AG09309 (cell line): ENCODE data around the gene ITPR2.
"Not testable (repeated sequence)": the region's sequence is repeated elsewhere in the genome, so short reads cannot be mapped to it uniquely, and the experiment has no call there.

Experiments
- DNase-seq: peaks from one replicate; pipeline ENCODE4 v3.0.0-alpha.2; 2010; ENCODE audit warnings: low read depth
- H3K4me3 ChIP-seq: 2 replicates; pipeline ENCODE4 v1.5.1; 2011; ENCODE audit warnings: mild to moderate bottlenecking, low read depth, low read length, moderate library complexity; ENCODE audit not compliant: control insufficient read depth
- CTCF ChIP-seq: IDR thresholded peaks from 2 replicates; pipeline ENCODE4 v1.5.1; 2011; ENCODE audit warnings: mild to moderate bottlenecking, low read depth, low read length, inconsistent platforms; ENCODE audit not compliant: insufficient read depth, control insufficient read depth; ENCODE audit errors: missing control alignments

Gene ITPR2

DNA sequence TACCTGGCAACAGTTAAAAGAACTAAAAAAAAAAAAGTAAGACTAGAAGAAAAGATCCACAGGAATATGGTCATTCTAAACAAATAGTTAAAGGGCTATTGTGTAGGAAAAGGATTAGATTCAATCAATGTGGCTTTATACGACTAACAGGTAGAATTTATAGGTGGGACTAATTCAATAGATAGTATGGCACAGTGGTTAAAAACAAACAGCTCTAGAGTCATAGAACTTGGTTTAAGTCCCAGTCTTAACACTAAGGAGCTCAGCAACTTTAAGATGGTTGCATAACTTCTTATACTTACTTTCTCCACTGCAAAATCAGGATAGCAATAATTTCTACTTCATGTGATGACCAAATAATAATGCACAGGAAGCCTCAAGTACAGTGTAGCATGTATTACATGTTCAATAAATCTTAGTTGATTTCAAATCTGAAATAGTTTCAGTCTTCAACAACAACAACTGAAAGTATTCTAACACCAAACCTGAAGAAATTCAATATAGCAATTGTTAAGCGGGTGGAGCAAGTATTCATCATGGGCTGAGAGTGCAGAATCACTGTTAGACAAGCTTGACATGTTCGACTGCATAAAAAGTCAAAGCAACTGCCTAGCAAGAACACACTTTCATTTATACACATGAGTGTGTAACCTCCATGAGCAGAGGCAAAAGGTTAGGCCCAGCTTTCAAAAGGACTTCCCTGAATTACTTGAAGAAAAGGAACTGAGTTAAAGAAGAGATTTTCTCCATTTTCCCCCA, 50.4 kb downstream of the ITPR2 start:
- no peak for TF ChIP-seq CTCF
- no peak overlapping the region for H3K4me3 ChIP-seq
- no peak for DNase-seq

DNA sequence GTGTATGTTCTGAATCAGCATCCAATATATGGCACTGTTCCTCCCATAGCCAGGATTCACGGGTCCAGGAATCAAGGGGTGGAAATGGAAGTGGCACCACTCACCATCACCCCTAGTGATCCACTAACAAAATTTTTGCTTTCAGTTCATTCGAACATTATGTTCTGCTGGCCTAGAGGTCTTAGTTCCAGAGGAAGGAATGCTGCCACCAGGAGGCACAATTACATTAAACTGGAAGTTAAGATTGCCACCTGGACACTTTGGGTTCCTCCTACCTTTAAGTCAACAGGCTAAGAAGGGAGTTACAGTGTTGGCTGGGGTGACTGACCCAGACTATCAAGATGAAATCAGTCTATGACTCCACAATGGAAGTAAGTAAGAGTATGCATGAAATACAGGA, 52.3 kb downstream of the ITPR2 start:
- DNase-seq, H3K4me3 ChIP-seq: not testable (repeated sequence)

DNA sequence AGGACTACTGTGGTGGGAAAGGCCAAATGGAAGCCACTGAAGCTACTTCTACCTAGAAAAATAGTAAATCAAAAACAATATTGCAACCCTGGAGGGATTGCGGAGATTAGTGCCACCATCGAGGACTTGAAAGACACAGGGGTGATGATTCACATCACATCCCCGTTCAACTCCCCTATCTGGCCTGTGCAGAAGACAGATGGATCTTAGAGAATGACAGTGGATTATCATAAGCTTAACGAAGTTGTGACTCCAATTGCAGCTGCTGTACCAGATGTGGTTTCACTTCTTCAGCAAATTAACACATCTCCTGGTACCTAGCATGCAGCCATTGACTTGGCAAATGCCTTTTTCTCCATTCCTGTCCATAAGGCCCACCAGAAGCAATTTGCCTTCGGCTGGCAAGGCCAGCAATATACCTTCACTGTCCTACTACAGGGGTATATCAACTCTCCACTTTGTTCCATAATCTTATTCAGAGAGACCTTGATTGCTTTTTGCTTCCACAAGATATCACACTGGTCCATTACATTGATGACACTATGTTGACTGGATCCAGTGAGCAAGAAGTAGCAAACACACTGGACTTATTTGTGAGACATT, 54.7 kb downstream of the ITPR2 start:
- not testable (repeated sequence) for H3K4me3 ChIP-seq, DNase-seq

- H3K4me3 ChIP-seq: no peak overlapping the region
- no peak for DNase-seq
- no peak for TF ChIP-seq CTCF
These were observed 55.8 kb downstream of the ITPR2 start for GRCh38 chr12:26777236-26777635.

DNA sequence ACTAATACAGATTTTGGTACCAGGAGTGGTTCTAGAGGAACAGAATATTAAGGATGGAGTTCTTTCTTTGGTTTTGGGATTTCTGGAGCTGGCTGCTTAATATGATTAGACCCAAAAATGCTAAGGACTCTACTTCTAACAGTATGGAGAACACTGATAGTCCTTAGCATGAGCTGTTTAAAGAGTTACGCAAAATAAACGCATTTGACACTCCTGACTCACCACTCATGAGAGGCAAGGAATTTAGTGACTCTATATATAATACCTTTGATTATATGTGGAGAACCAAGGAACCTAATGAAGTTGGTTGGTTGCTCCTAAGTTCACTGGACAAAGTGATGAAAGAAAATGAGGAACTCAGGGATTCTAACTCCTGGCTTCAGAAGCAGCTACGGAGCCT, 57.0 kb downstream of the ITPR2 start:
- not testable (repeated sequence) for DNase-seq, H3K4me3 ChIP-seq

GRCh38 chr12:26773313-26774104, 59.5 kb downstream of the ITPR2 start:
- no peak for DNase-seq
- H3K4me3 ChIP-seq: no peak overlapping the region
- TF ChIP-seq CTCF: no peak

DNA sequence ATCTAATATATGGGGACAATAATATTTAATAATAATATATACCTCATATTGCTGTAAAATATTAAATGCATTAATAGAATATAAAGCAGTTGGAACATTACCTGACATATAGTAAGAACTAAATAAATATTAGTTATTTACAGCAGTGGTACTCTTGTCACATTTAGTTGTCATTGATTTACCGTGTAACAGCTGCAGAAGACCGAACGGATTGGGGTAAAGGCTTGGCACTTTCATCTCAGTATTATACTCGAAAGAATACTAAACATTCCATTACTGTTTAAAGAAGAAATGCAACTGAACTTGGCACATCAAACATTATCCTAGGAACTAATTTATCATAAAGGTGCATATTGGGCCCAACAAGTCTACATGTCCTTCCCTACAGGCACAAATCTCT, 61.1 kb downstream of the ITPR2 start:
- DNase-seq: no peak

More for the DNA sequence above, 61.1 kb downstream of the ITPR2 start:
- TF ChIP-seq CTCF: no peak
- no peak overlapping the region for H3K4me3 ChIP-seq
